B cell (primary cell): ENCODE results near the gene NRXN2. TPM values are rescaled to one million over a fixed set of nuclear protein-coding genes. Genes with fewer than 3 reads are reported as not detected.

ENCODE experiments used
- ATAC-seq: fragments of 200-7000 bp; cut with Tn5 transposase; one replicate; pipeline ENCODE4 v1.10.0; 2021; ENCODE audit warnings: low read depth, mild to moderate bottlenecking, moderate number of reproducible peaks, moderate library complexity
- CTCF ChIA-PET: fragments of 350-600 bp; sonication (Branson Sonifier 250); formaldehyde crosslinking; loops from one replicate; lab custom pipeline; 2021; ENCODE audit warnings: antibody characterized with exemption, inconsistent platforms; lab: Charles Lee
- POLR2A ChIA-PET: fragments of 350-600 bp; sonication (Branson Sonifier 250); formaldehyde crosslinking; loops from one replicate; lab custom pipeline; 2021; ENCODE audit warnings: antibody characterized with exemption; lab: Charles Lee
- DNase-seq: peaks from one replicate; pipeline ENCODE4 v3.0.0; 2013
- H2AFZ ChIP-seq: 2 replicates; pipeline ENCODE4 v1.6.1; 2012; ENCODE audit warnings: mild to moderate bottlenecking, low read depth, low read length; ENCODE audit not compliant: insufficient read depth, poor library complexity, severe bottlenecking
- H3K27ac ChIP-seq, 2 donors: 1 replicate in 1 of 2; 2 replicates in 1 of 2; pipeline ENCODE4 v1.5.1; 2012 to 2013; ENCODE audit warnings: low read length in 2 of 2, mild to moderate bottlenecking in 2 of 2, moderate library complexity in 1 of 2
- H3K27me3 ChIP-seq, 4 experiments: fragments of 200-600 bp in 1 of 4; sonication (generic) in 1 of 4; replicated peaks in 1 of 4; 1 replicate in 2 of 4; 2 replicates in 2 of 4; pipeline versions ENCODE4 v1.6.1 to v1.7.0; 2013 to 2016; ENCODE audit warnings: low read length in 3 of 4, mild to moderate bottlenecking in 2 of 4, mixed read lengths in 1 of 4, moderate library complexity in 1 of 4; ENCODE audit not compliant: insufficient read depth in 4 of 4, control insufficient read depth in 3 of 4; ENCODE audit errors: control extremely low read depth in 1 of 4
- H3K36me3 ChIP-seq, 2 experiments: replicated peaks in 1 of 2; 1 replicate in 1 of 2; 2 replicates in 1 of 2; pipeline versions ENCODE4 v1.6.1 to v1.7.1; 2013; ENCODE audit warnings: low read length in 1 of 2; ENCODE audit not compliant: insufficient read depth in 2 of 2, control insufficient read depth in 1 of 2; ENCODE audit errors: control extremely low read depth in 1 of 2, extremely low read depth in 1 of 2
- H3K4me1 ChIP-seq, 2 donors: fragments of 200-600 bp in 1 of 2; sonication (generic) in 1 of 2; 1 replicate in 1 of 2; 2 replicates in 1 of 2; pipeline versions ENCODE4 v1.5.1 to v1.6.1; 2013 to 2017; ENCODE audit warnings: low read length in 2 of 2; ENCODE audit not compliant: control insufficient read depth in 2 of 2, insufficient read depth in 2 of 2
- H3K4me2 ChIP-seq: replicated peaks from 2 replicates; pipeline ENCODE3; 2012; ENCODE audit warnings: mild to moderate bottlenecking, low read depth, low read length; ENCODE audit not compliant: poor library complexity, severe bottlenecking
- H3K4me3 ChIP-seq, 5 experiments: fragments of 200-600 bp in 1 of 5; sonication (generic) in 1 of 5; 1 replicate in 3 of 5; 2 replicates in 2 of 5; pipeline versions ENCODE4 v1.5.1 to v1.7.0; 2011 to 2016; ENCODE audit warnings: low read length in 4 of 5, mild to moderate bottlenecking in 4 of 5, low read depth in 2 of 5, control low read depth in 1 of 5, moderate library complexity in 1 of 5; ENCODE audit not compliant: insufficient read depth in 1 of 5; ENCODE audit errors: control extremely low read depth in 1 of 5, extremely low read depth in 1 of 5
- H3K79me2 ChIP-seq: fragments of 200-600 bp; sonication (generic); one replicate; pipeline ENCODE4 v1.6.0; 2016; ENCODE audit warnings: low read length; ENCODE audit not compliant: control insufficient read depth, insufficient read depth
- H3K9ac ChIP-seq: fragments of 200-600 bp; sonication (generic); 2 replicates; pipeline ENCODE4 v1.6.1; 2017; ENCODE audit warnings: mild to moderate bottlenecking, low read length, moderate library complexity
- H3K9me3 ChIP-seq, 3 donors: one replicate each; pipeline versions ENCODE4 v1.6.1 to v1.7.1; 2013; ENCODE audit warnings: low read length in 2 of 3; ENCODE audit not compliant: control insufficient read depth in 2 of 3, insufficient read depth in 1 of 3; ENCODE audit errors: control extremely low read depth in 1 of 3
- H4K20me1 ChIP-seq: 2 replicates; pipeline ENCODE4 v1.6.0; 2012; ENCODE audit warnings: mild to moderate bottlenecking, low read length; ENCODE audit not compliant: insufficient read depth, control insufficient read depth, poor library complexity, severe bottlenecking
- H3K27ac Mint-ChIP-seq: one replicate; pipeline ENCODE4 v1.8.0; 2021; ENCODE audit warnings: mixed read lengths
- H3K27me3 Mint-ChIP-seq: one replicate; pipeline ENCODE4 v1.8.0; 2021; ENCODE audit warnings: mixed read lengths
- H3K4me1 Mint-ChIP-seq: one replicate; pipeline ENCODE4 v1.8.0; 2021; ENCODE audit warnings: mixed read lengths
- H3K4me3 Mint-ChIP-seq: one replicate; pipeline ENCODE4 v1.8.0; 2021; ENCODE audit warnings: mixed read lengths
- H3K9me3 Mint-ChIP-seq: one replicate; pipeline ENCODE4 v1.8.0; 2022; ENCODE audit warnings: mixed read lengths; ENCODE audit not compliant: insufficient read depth
- CTCF ChIP-seq: fragments of 200-600 bp; IDR thresholded peaks from one replicate; pipeline ENCODE4 v1.8.0; 2022; ENCODE audit warnings: antibody characterized with exemption, mild to moderate bottlenecking
- EZH2 ChIP-seq: IDR thresholded peaks from 2 replicates; pipeline ENCODE4 v1.6.1; 2012; ENCODE audit warnings: borderline replicate concordance, low read depth, mild to moderate bottlenecking, moderate library complexity, low read length; ENCODE audit not compliant: insufficient read depth, poor library complexity, severe bottlenecking
- WGBS: methylation state at CpG from one replicate; pipeline ENCODE4 v1.1.5; 2013; ENCODE audit warnings: missing lambda C conversion rate; ENCODE audit not compliant: insufficient coverage; 5-methylcytosine and 5-hydroxymethylcytosine counted together
- intact Hi-C: fragments of 100-400 bp; cut with micrococcal nuclease; formaldehyde crosslinking; loops from one replicate; pipeline ENCODE4 v1.10.0; 2022
- polyA plus RNA-seq: library from polyadenylated mRNA; depleted of rRNA; stranded (reverse); fragments of >200 nt; gene quantifications from 2 replicates; pipeline ENCODE4 v1.2.3, GENCODE V29; 2012
- total RNA-seq, 2 donors: library from RNA; stranded (reverse); fragments of 120-200 nt in 1 of 2; gene quantifications; 1 replicate in 1 of 2; 2 replicates in 1 of 2; pipeline versions ENCODE4 v1.2.3 to v1.2.4, GENCODE V29; 2013 to 2022

Gene NRXN2
- total and polyA plus RNA-seq, 2 donors (not counting 1 experiment from before 2014, with no cell fraction given) = 0.01 to 0.52 TPM

GRCh38 chr11:64611869-64612646 lies 110.9 kb downstream of the NRXN2 start:
- Mint-ChIP-seq H3K4me3 (no peak overlapping the region), H3K27me3 (peaks cover 6% of the 10 kb centered on the region), H3K9me3 (no peaks in the 10 kb centered on the region), H3K4me1 (peaks cover 3% of the 10 kb centered on the region), H3K27ac (no peak overlapping the region)
- CTCF ChIA-PET = no interaction called here
- Histone ChIP-seq H3K79me2 (no peaks in the 10 kb centered on the region), H4K20me1 (no peaks in the 10 kb centered on the region), H3K9me3 (peaks cover 0 to 3% (median 0%) of the 10 kb centered on the region in 3 donors), H3K4me3 (no peak overlapping the region), H3K4me2 (no peak overlapping the region), H3K27me3 (no peaks in the 10 kb centered on the region), H3K9ac (no peak overlapping the region), H2AFZ (no peak overlapping the region), H3K36me3 (no peaks in the 10 kb centered on the region), H3K4me1 (peaks cover 0 to 3% of the 10 kb centered on the region in 2 donors), H3K27ac (no peak overlapping the region)
- intact Hi-C loops = no loop called here
- POLR2A ChIA-PET = no interaction called here
- ATAC-seq = no peak
- WGBS = 29% methylated on average over 6 of the region's 11 CpGs
- DNase-seq = no peak
- TF ChIP-seq CTCF (no peak), EZH2 (no peak)

- WGBS = 82% methylated on average over 1 of the region's 2 CpGs
- CTCF ChIA-PET = no interaction called here
- Histone ChIP-seq H3K27me3 (no peaks in the 10 kb centered on the region), H3K27ac (no peak overlapping the region), H3K36me3 (no peaks in the 10 kb centered on the region), H3K79me2 (no peaks in the 10 kb centered on the region), H3K4me1 (peaks cover 0 to 3% of the 10 kb centered on the region in 2 donors), H3K4me2 (no peak overlapping the region), H4K20me1 (no peaks in the 10 kb centered on the region), H2AFZ (no peak overlapping the region), H3K9ac (no peak overlapping the region), H3K4me3 (no peak overlapping the region), H3K9me3 (peaks cover 0 to 3% (median 0%) of the 10 kb centered on the region in 3 donors)
- Mint-ChIP-seq H3K27ac (no peak overlapping the region), H3K4me1 (peaks cover 3% of the 10 kb centered on the region), H3K27me3 (peaks cover 6% of the 10 kb centered on the region), H3K9me3 (no peaks in the 10 kb centered on the region), H3K4me3 (no peak overlapping the region)
- TF ChIP-seq EZH2 (no peak), CTCF (no peak)
- ATAC-seq = no peak
- POLR2A ChIA-PET = no interaction called here
- no peak for DNase-seq
- intact Hi-C loops = no loop called here
Measured at GRCh38 chr11:64611176-64611575, 111.8 kb downstream of the NRXN2 start.
